Measurements from ENCODE around the gene NLK. TPM values are rescaled to one million over a fixed set of nuclear protein-coding genes. Genes with fewer than 3 reads are reported as not detected.
A peak's percentile ranks its signal among the peaks of the same experiment; 100 is the strongest.

Gene NLK
- total and polyA plus RNA-seq, 2 of the 13 experiments (the other 11 are each of a cell fraction or from before 2014, with no cell fraction given): 13.4 to 14.6 TPM

DNA sequence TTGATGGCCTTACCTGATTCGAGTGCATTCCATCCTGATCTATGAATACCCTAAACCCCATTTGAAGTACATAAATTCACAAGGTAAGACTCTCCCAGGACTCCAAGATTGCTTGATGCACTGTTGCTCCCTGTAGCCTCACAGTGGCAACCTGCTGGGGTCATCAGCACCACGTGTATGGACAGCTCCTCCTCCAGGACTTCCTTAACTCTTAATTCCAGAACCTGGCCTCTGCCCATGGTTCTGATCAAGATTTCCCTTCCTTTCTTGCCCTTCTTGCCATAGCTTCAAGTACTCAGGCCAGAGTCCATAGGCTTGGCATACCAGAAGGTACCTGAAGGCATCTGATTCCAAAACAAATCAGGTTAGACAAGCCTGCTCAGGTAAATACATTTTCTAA lies 34.0 kb upstream of the NLK start (continued):
- peak; percentile 61; the same call in 1 of the 2 replicates for TF ChIP-seq ELF3 (CRISPR knock-in tag; IDR thresholded peaks at IDR 0.05)
- TF ChIP-seq, protein P1, sequence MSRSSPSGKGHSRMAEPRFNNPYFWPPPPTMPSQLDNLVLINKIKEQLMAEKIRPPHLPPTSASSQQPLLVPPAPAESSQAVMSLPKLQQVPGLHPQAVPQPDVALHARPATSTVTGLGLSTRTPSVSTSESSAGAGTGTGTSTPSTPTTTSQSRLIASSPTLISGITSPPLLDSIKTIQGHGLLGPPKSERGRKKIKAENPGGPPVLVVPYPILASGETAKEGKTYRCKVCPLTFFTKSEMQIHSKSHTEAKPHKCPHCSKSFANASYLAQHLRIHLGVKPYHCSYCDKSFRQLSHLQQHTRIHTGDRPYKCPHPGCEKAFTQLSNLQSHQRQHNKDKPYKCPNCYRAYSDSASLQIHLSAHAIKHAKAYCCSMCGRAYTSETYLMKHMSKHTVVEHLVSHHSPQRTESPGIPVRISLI (CRISPR knock-in tag; IDR thresholded peaks at IDR 0.05; ENCODE audit: borderline replicate concordance): no peak
- no peak for TF ChIP-seq NFATC3 (CRISPR knock-in tag; IDR thresholded peaks at IDR 0.05)
- TF ChIP-seq ARNT (IDR thresholded peaks at IDR 0.05): no peak
- no peak for TF ChIP-seq PHF21A (CRISPR knock-in tag; IDR thresholded peaks at IDR 0.05)
- no peak for TF ChIP-seq TCF7 (IDR thresholded peaks at IDR 0.05; ENCODE audit: low read depth)
- no peak for TF ChIP-seq ZFAT (CRISPR knock-in tag; conservative IDR thresholded peaks at IDR 0.05)
- TF ChIP-seq, protein P2, sequence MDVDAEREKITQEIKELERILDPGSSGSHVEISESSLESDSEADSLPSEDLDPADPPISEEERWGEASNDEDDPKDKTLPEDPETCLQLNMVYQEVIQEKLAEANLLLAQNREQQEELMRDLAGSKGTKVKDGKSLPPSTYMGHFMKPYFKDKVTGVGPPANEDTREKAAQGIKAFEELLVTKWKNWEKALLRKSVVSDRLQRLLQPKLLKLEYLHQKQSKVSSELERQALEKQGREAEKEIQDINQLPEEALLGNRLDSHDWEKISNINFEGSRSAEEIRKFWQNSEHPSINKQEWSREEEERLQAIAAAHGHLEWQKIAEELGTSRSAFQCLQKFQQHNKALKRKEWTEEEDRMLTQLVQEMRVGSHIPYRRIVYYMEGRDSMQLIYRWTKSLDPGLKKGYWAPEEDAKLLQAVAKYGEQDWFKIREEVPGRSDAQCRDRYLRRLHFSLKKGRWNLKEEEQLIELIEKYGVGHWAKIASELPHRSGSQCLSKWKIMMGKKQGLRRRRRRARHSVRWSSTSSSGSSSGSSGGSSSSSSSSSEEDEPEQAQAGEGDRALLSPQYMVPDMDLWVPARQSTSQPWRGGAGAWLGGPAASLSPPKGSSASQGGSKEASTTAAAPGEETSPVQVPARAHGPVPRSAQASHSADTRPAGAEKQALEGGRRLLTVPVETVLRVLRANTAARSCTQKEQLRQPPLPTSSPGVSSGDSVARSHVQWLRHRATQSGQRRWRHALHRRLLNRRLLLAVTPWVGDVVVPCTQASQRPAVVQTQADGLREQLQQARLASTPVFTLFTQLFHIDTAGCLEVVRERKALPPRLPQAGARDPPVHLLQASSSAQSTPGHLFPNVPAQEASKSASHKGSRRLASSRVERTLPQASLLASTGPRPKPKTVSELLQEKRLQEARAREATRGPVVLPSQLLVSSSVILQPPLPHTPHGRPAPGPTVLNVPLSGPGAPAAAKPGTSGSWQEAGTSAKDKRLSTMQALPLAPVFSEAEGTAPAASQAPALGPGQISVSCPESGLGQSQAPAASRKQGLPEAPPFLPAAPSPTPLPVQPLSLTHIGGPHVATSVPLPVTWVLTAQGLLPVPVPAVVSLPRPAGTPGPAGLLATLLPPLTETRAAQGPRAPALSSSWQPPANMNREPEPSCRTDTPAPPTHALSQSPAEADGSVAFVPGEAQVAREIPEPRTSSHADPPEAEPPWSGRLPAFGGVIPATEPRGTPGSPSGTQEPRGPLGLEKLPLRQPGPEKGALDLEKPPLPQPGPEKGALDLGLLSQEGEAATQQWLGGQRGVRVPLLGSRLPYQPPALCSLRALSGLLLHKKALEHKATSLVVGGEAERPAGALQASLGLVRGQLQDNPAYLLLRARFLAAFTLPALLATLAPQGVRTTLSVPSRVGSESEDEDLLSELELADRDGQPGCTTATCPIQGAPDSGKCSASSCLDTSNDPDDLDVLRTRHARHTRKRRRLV (CRISPR knock-in tag; IDR thresholded peaks at IDR 0.05): no peak
- TF ChIP-seq ZBTB21 (CRISPR knock-in tag; IDR thresholded peaks at IDR 0.05): no peak; the same call in 1 of the 2 replicates
- no peak for TF ChIP-seq RNF2 (conservative IDR thresholded peaks at IDR 0.05; ENCODE audit: low read depth)
- no peak for TF ChIP-seq JARID2 (CRISPR knock-in tag; IDR thresholded peaks at IDR 0.05; ENCODE audit: insufficient replicate concordance)
- TF ChIP-seq, protein P3, sequence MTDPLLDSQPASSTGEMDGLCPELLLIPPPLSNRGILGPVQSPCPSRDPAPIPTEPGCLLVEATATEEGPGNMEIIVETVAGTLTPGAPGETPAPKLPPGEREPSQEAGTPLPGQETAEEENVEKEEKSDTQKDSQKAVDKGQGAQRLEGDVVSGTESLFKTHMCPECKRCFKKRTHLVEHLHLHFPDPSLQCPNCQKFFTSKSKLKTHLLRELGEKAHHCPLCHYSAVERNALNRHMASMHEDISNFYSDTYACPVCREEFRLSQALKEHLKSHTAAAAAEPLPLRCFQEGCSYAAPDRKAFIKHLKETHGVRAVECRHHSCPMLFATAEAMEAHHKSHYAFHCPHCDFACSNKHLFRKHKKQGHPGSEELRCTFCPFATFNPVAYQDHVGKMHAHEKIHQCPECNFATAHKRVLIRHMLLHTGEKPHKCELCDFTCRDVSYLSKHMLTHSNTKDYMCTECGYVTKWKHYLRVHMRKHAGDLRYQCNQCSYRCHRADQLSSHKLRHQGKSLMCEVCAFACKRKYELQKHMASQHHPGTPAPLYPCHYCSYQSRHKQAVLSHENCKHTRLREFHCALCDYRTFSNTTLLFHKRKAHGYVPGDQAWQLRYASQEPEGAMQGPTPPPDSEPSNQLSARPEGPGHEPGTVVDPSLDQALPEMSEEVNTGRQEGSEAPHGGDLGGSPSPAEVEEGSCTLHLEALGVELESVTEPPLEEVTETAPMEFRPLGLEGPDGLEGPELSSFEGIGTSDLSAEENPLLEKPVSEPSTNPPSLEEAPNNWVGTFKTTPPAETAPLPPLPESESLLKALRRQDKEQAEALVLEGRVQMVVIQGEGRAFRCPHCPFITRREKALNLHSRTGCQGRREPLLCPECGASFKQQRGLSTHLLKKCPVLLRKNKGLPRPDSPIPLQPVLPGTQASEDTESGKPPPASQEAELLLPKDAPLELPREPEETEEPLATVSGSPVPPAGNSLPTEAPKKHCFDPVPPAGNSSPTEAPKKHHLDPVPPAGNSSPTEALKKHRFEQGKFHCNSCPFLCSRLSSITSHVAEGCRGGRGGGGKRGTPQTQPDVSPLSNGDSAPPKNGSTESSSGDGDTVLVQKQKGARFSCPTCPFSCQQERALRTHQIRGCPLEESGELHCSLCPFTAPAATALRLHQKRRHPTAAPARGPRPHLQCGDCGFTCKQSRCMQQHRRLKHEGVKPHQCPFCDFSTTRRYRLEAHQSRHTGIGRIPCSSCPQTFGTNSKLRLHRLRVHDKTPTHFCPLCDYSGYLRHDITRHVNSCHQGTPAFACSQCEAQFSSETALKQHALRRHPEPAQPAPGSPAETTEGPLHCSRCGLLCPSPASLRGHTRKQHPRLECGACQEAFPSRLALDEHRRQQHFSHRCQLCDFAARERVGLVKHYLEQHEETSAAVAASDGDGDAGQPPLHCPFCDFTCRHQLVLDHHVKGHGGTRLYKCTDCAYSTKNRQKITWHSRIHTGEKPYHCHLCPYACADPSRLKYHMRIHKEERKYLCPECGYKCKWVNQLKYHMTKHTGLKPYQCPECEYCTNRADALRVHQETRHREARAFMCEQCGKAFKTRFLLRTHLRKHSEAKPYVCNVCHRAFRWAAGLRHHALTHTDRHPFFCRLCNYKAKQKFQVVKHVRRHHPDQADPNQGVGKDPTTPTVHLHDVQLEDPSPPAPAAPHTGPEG (CRISPR knock-in tag; IDR thresholded peaks at IDR 0.05): no peak
- TF ChIP-seq PCBP1 (IDR thresholded peaks at IDR 0.05; ENCODE audit: borderline replicate concordance, low read depth, low read length): no peak
- TF ChIP-seq ZMYM2 (CRISPR knock-in tag; IDR thresholded peaks at IDR 0.05): no peak
